ENCODE data around the gene PSMB11. TPM values are rescaled to one million over a fixed set of nuclear protein-coding genes. Genes with fewer than 3 reads are reported as not detected.

PSMB11 gene
- total RNA-seq, 4 donors from 2014 or later: not detected

DNA sequence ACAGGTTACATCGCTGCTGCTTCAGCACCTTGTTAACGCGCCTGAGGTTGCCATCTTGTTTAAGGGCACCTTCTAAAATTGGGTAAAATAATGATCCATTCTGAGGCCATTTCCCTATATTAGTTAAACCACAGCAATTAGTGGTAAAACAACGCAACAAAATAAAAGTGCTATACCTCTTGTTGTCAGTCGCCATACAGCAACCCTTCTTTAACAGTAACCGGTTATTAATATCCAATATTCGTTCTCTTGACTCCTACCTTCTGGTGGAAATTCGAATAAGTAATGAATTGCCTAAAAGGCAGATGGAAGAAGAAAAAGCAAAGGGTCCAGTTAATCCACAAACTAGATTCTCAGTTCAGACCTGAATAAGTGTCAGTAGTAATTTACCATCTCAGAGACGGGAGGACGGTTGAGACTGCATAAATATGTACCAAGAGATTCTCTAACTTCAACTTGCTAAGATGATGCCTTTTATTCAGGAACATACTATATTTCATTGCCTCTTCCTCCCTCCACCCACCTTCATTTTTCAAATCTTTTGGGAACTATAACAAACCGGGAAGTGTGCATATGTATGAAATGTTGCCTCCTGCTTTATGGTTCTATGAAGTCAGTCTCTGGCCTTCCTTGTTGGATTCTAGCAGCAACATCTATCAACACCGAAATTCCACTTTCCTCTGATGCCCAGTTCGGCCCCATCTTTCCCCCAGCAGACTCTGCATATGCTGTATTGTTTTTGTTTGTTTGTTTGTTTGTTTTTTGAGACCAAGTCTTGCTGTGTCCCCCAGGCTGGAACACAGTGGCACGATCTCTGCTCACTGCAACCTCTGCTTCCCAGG is 6.5 kb upstream of the PSMB11 start:
- intact Hi-C loops (cut with DNase I; ENCODE audit: low total_unique reads): no loop called here
- no peak overlapping the region for H3K4me3 ChIP-seq (ENCODE audit: low read depth, poor library complexity, severe bottlenecking)
- WGBS, 2 donors: 62 to 67% methylated on average over 14 of the region's 14 CpGs
- no peak for DNase-seq (ENCODE audit: low spot score in 2 of 2)
- TF ChIP-seq, protein P1, sequence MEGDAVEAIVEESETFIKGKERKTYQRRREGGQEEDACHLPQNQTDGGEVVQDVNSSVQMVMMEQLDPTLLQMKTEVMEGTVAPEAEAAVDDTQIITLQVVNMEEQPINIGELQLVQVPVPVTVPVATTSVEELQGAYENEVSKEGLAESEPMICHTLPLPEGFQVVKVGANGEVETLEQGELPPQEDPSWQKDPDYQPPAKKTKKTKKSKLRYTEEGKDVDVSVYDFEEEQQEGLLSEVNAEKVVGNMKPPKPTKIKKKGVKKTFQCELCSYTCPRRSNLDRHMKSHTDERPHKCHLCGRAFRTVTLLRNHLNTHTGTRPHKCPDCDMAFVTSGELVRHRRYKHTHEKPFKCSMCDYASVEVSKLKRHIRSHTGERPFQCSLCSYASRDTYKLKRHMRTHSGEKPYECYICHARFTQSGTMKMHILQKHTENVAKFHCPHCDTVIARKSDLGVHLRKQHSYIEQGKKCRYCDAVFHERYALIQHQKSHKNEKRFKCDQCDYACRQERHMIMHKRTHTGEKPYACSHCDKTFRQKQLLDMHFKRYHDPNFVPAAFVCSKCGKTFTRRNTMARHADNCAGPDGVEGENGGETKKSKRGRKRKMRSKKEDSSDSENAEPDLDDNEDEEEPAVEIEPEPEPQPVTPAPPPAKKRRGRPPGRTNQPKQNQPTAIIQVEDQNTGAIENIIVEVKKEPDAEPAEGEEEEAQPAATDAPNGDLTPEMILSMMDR (IDR thresholded peaks at IDR 0.05): no peak
- TF ChIP-seq POLR2A (IDR thresholded peaks at IDR 0.05): no peak

DNA sequence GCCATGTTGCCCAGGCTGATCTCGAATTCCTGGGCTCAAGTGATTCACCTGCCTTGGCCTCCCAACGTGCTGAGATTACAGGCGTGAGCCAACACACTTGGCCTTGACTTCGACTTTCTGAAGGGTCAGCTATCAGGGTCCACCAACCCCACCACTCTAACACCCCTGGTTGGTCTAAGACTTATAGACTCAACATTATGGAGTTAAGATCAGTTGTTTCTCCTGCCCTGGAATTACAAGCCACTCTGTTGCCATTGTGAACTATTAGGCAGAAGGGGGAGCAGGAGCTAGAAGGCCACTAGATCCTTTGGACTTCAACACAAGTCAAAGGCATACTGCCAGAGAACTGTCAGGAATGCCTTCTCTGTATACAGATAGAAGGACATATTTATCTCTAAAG is 1.9 kb upstream of the PSMB11 start:
- 86 to 90% methylated on average over 4 of the region's 4 CpGs for WGBS, 2 donors
- no peak for DNase-seq (ENCODE audit: low spot score in 2 of 2)
- TF ChIP-seq, protein P1 (IDR thresholded peaks at IDR 0.05): no peak
- no peak for TF ChIP-seq POLR2A (IDR thresholded peaks at IDR 0.05)
- intact Hi-C loops (cut with DNase I; ENCODE audit: low total_unique reads): no loop called here
- H3K4me3 ChIP-seq (ENCODE audit: low read depth, poor library complexity, severe bottlenecking): no peak overlapping the region

DNA sequence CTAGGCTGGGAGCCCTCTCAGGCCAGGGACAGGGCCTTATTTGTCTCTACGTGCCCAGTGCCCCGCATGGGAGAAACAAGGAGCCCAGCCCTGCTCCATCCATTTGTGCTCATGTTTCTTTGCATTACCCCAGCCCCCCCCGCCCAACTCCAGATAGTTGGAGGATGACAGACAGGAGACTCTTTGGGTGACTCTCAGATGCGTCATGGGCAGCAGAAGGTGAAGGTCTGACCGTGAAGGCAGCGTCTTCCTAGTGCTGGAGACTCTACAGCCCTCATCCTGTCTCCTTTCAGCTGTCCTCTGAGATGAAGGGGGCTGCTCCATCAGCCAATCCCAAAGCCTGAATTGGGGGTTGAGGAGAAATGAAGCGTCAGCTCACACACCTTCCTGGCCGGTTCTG is 283 bp upstream of the PSMB11 start:
- WGBS, 2 donors: 81 to 84% methylated on average over 7 to 8 of the region's 8 CpGs
- no peak for DNase-seq (ENCODE audit: low spot score in 2 of 2)
- no peak for TF ChIP-seq POLR2A (IDR thresholded peaks at IDR 0.05)
- TF ChIP-seq, protein P1 (IDR thresholded peaks at IDR 0.05): no peak
- intact Hi-C loops (cut with DNase I; ENCODE audit: low total_unique reads): no loop called here
- H3K4me3 ChIP-seq (ENCODE audit: low read depth, poor library complexity, severe bottlenecking): no peak overlapping the region

DNA sequence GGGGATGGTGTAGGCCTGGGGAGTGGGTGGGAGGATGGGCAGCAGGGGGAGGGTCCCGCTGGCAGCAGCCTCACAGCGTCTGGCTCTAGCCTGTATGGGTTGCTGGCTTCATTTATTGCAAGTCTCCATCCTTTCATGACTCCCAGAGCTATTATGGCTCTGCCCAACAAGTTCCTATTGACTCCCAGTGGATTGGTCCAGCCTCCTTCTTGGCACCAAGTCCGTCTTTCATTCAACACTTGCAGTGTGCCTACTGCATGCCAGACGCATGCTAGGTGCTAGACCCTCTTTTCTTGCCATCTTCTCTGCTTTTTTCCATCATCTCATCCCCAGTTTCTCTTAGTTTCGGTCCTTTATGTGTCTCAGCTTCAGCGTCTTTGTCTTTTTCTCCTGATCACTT is 1.1 kb downstream of the PSMB11 start:
- H3K4me3 ChIP-seq (ENCODE audit: low read depth, poor library complexity, severe bottlenecking): no peak overlapping the region
- no peak for DNase-seq (ENCODE audit: low spot score in 2 of 2)
- WGBS, 2 donors: 77 to 86% methylated on average over 6 of the region's 6 CpGs
- TF ChIP-seq, protein P1 (IDR thresholded peaks at IDR 0.05): no peak
- no peak for TF ChIP-seq POLR2A (IDR thresholded peaks at IDR 0.05)
- intact Hi-C loops (cut with DNase I; ENCODE audit: low total_unique reads): no loop called here

DNA sequence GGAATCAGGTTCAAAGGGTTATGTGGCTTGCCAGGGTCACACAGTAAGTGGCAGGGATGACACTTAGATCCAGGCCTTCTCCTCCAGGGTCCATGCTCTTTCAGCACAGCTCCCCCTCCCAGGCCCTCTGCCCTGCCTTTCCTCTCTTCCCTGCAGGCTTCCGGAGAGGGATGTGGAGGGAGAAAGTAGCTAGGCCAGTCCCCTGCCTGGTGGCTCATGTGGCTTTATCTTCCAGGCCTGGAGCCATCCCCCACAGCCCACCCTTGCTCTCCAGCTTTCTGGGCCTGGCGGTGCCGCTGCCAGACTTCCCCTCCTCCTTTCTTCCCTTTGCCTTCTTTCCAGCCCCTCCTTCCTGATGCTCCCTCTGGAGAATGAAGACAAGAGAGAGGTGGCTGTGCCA is 1.7 kb downstream of the PSMB11 start:
- TF ChIP-seq, protein P1 (IDR thresholded peaks at IDR 0.05): no peak
- TF ChIP-seq POLR2A (IDR thresholded peaks at IDR 0.05): no peak
- WGBS, 2 donors: 83 to 89% methylated on average over 3 of the region's 3 CpGs
- DNase-seq (ENCODE audit: low spot score in 2 of 2): no peak
- no peak overlapping the region for H3K4me3 ChIP-seq (ENCODE audit: low read depth, poor library complexity, severe bottlenecking)
- intact Hi-C loops (cut with DNase I; ENCODE audit: low total_unique reads): no loop called here

DNA sequence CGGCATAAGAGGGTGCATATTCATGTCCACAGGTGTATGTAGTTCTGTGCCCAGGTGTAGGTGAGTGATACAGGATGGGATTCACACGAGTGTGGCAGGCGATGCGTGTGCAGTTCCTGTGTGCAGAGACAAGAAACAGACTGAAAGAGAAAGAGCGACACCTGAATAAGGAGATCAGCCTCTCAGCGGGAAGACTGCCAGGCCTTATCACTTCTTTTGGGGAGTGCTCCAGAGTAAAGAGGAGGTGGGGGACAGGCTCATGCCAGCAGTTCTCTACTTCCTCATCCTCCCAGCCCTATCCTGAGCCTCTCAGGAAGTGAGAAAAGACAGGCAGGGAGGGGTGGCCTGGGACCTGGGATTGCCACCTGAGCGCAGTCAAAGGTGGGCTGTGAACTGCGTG is 2.8 kb downstream of the PSMB11 start:
- TF ChIP-seq, protein P1 (IDR thresholded peaks at IDR 0.05): no peak
- no peak for TF ChIP-seq POLR2A (IDR thresholded peaks at IDR 0.05)
- no peak overlapping the region for H3K4me3 ChIP-seq (ENCODE audit: low read depth, poor library complexity, severe bottlenecking)
- 90 to 92% methylated on average over 7 to 8 of the region's 8 CpGs for WGBS, 2 donors
- intact Hi-C loops (cut with DNase I; ENCODE audit: low total_unique reads): no loop called here
- DNase-seq (ENCODE audit: low spot score in 2 of 2): no peak
